Testis (tissue), 3 donors: ENCODE results near the gene FOXRED1. TPM values are rescaled to one million over a fixed set of nuclear protein-coding genes. Genes with fewer than 3 reads are reported as not detected.
"Not testable (repeated sequence)": the region's sequence is repeated elsewhere in the genome, so short reads cannot be mapped to it uniquely, and the experiment has no call there.

ENCODE experiments used
- DNase-seq: peaks from one replicate; pipeline ENCODE4 v3.0.0-alpha.2; 2019
- H3K27ac ChIP-seq, 2 donors: fragments of 200-600 bp; sonication (generic); one replicate each; pipeline ENCODE4 v1.5.1; 2019
- H3K27me3 ChIP-seq: fragments of 200-600 bp; sonication (generic); one replicate; pipeline ENCODE4 v1.5.1; 2019
- H3K36me3 ChIP-seq: fragments of 200-600 bp; sonication (generic); one replicate; pipeline ENCODE4 v1.5.1; 2017; ENCODE audit warnings: low read depth; ENCODE audit errors: missing control alignments
- H3K4me1 ChIP-seq: fragments of 200-600 bp; sonication (generic); one replicate; pipeline ENCODE4 v1.5.1; 2019
- H3K4me3 ChIP-seq, 2 donors: fragments of 200-600 bp; sonication (generic); one replicate each; pipeline ENCODE4 v1.5.1; 2017 to 2019
- H3K9me3 ChIP-seq: fragments of 200-600 bp; sonication (generic); one replicate; pipeline ENCODE4 v1.5.1; 2017
- CTCF ChIP-seq, 3 experiments: fragments of 450-650 bp in 2 of 3; fragments of 200-600 bp in 1 of 3; sonication (generic) in 1 of 3; IDR thresholded peaks; one replicate each; pipeline ENCODE4 v1.5.1; 2016 to 2019; ENCODE audit warnings: antibody characterized with exemption in 3 of 3, mild to moderate bottlenecking in 2 of 3, moderate library complexity in 1 of 3
- POLR2A ChIP-seq: fragments of 450-650 bp; IDR thresholded peaks from one replicate; pipeline ENCODE4 v1.6.1; 2017; ENCODE audit warnings: antibody characterized with exemption, mild to moderate bottlenecking, moderate library complexity
- WGBS, 2 donors: methylation state at CpG; one replicate each; pipeline ENCODE4 v1.1.5; 2018; 5-methylcytosine and 5-hydroxymethylcytosine counted together
- intact Hi-C: fragments of 100-400 bp; cut with DNase I; formaldehyde crosslinking; loops from one replicate; pipeline ENCODE4 v1.15.1; 2023; ENCODE audit warnings: low total_unique reads
- polyA plus RNA-seq: library from polyadenylated mRNA; stranded (reverse); fragments of 350-450 nt; fragmentation: Illumina TruSeq; extraction: RNeasy Lipid Tissue Mini Kit (QIAGEN cat#74804); gene quantifications from one replicate; pipeline ENCODE4 v1.2.3, GENCODE V29; 2014; ENCODE audit warnings: low read depth, low replicate concordance; ENCODE audit not compliant: insufficient read depth
- total RNA-seq, 2 donors: library from RNA; depleted of rRNA; stranded (reverse); fragments of >200 nt; gene quantifications; one replicate each; pipeline ENCODE4 v1.2.3, GENCODE V29; 2016

FOXRED1 gene
- total and polyA plus RNA-seq, 3 donors from 2014 or later = 31.6 to 49.4 (median 40.3) TPM

GRCh38 chr11:126307706-126308105 lies 38.8 kb downstream of the FOXRED1 start:
- no peaks in the 10 kb centered on the region for H3K9me3 ChIP-seq
- no peak overlapping the region for H3K4me3 ChIP-seq
- no peaks in the 10 kb centered on the region for H3K27me3 ChIP-seq
- WGBS, 2 donors = 39% methylated on average over 5 of the region's 5 CpGs
- H3K27ac ChIP-seq = no peak overlapping the region
- peak; percentile 55 for DNase-seq
- intact Hi-C loops = no loop called here
- peaks cover 20% of the 10 kb centered on the region for H3K4me1 ChIP-seq
- TF ChIP-seq CTCF (IDR thresholded peaks at IDR 0.05) (peak; percentile 26 to 42 (median 39)), POLR2A (no peak)
- H3K36me3 ChIP-seq = no peaks in the 10 kb centered on the region

GRCh38 chr11:126308271-126308671 lies 39.3 kb downstream of the FOXRED1 start:
- intact Hi-C loops = no loop called here

GRCh38 chr11:126308771-126309170 lies 39.8 kb downstream of the FOXRED1 start:
- H3K9me3 ChIP-seq, H3K36me3 ChIP-seq, H3K27me3 ChIP-seq, intact Hi-C loops, DNase-seq, H3K27ac ChIP-seq, H3K4me3 ChIP-seq: not testable (repeated sequence)
- WGBS, 2 donors = 85 to 87% methylated on average over 4 of the region's 4 CpGs
- H3K4me1 ChIP-seq = peaks cover 14% of the 10 kb centered on the region

More at GRCh38 chr11:126308271-126308671, 39.3 kb downstream of the FOXRED1 start:
- Histone ChIP-seq H3K27ac (no peak overlapping the region), H3K36me3 (no peaks in the 10 kb centered on the region), H3K4me1 (peaks cover 18% of the 10 kb centered on the region), H3K4me3 (no peak overlapping the region), H3K9me3 (no peaks in the 10 kb centered on the region), H3K27me3 (no peaks in the 10 kb centered on the region)
- TF ChIP-seq POLR2A (no peak), CTCF (IDR thresholded peaks at IDR 0.05) (no peak)
- WGBS, 2 donors = 67 to 82% methylated on average over 4 of the region's 4 CpGs
- no peak for DNase-seq

GRCh38 chr11:126310200-126310991 lies 41.4 kb downstream of the FOXRED1 start:
- DNase-seq = peak; percentile 90
- no peaks in the 10 kb centered on the region for H3K9me3 ChIP-seq
- intact Hi-C loops = loop anchor here (10.0 kb wide), 1 partner anchor 124 kb away; no protein-coding TSS in a partner anchor
- no peaks in the 10 kb centered on the region for H3K27me3 ChIP-seq
- no peak overlapping the region for H3K4me3 ChIP-seq
- WGBS, 2 donors = 53 to 60% methylated on average over 12 of the region's 12 CpGs
- H3K27ac ChIP-seq = peak overlapping the region in 1 of 2 donors; percentile 11
- H3K4me1 ChIP-seq = peaks cover 10% of the 10 kb centered on the region
- no peaks in the 10 kb centered on the region for H3K36me3 ChIP-seq
- no peak for TF ChIP-seq POLR2A
- peak; percentile 85 to 88 (median 86) for TF ChIP-seq CTCF (IDR thresholded peaks at IDR 0.05)

GRCh38 chr11:126310992-126311310 lies 42.0 kb downstream of the FOXRED1 start:
- WGBS, 2 donors = 55 to 72% methylated on average over 6 of the region's 6 CpGs
- no peaks in the 10 kb centered on the region for H3K9me3 ChIP-seq
- TF ChIP-seq CTCF (IDR thresholded peaks at IDR 0.05) (no peak), POLR2A (no peak)
- no peak for DNase-seq
- no peaks in the 10 kb centered on the region for H3K36me3 ChIP-seq
- peak overlapping the region in 1 of 2 donors; percentile 11 for H3K27ac ChIP-seq
- H3K27me3 ChIP-seq = no peaks in the 10 kb centered on the region
- intact Hi-C loops = loop anchor here (10.0 kb wide), 1 partner anchor 124 kb away; no protein-coding TSS in a partner anchor
- H3K4me1 ChIP-seq = peaks cover 10% of the 10 kb centered on the region
- H3K4me3 ChIP-seq = no peak overlapping the region
